ENCODE results near the gene NIN.
"Not testable (repeated sequence)": the region's sequence is repeated elsewhere in the genome, so short reads cannot be mapped to it uniquely, and the experiment has no call there.

NIN gene

DNA sequence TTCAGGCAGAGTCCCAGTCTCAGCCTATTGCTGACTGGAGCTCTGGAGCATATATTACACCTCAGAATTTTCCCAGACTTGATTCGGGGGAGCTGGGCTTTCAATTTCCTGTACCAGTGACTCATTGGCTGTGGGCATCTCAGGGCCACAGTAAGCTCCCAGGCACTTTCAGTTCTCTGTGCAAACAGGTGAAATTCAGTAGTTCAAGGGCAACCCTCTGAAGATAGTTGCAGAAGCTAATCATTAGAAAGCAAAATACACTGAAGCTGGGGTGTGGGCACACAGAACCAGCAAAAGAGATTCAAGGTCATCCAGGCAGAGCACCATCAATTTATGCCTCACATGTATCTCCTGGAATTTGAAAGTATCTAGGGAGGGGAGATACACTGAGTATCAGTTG is 8.1 kb upstream of the NIN start:
- peak; percentile 38 for DNase-seq

- no peak for DNase-seq
Observed at GRCh38 chr14:50837850-50838470, 7.0 kb upstream of the NIN start.

GRCh38 chr14:50837271-50837670 is 6.3 kb upstream of the NIN start:
- no peak for DNase-seq

GRCh38 chr14:50836515-50836914 is 5.6 kb upstream of the NIN start:
- DNase-seq, result peak; percentile 20

GRCh38 chr14:50835280-50835679 is 4.3 kb upstream of the NIN start:
- DNase-seq, result peak; percentile 27

- DNase-seq, result no peak
Observed at GRCh38 chr14:50834802-50835276, 3.9 kb upstream of the NIN start.

DNA sequence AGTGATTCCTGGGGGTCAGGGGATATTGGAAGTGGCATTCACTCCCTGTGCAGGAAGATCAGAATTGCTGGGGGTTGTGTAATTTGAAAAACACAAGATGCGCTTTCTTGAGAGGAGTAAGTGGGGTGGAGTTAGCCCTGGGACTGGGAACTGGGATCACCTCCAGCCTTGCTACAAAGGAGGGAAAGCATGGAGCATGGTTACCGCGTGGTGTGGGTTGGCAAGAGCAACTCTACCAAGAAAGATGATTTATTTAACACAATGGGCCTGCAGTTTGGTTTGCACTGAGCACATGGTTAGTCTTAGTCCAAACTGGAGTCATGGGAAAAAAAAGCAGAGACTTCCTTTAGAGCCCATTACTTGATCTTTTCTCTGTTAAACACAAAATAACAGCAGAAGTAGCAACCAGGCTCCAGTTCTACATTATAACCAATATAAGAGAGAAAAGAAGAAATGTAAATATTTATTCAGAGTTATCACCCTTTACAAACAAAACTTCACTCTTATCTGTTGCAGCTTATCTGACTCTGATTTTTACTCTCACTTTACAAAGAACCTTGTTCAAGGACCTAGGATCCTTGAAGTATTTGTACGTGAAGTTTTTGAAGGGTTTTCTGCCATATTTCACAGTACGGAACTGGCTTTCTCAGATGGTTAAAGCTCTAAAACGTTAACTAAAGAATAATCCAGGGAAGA is 2.1 kb upstream of the NIN start:
- DNase-seq, result no peak

GRCh38 chr14:50831726-50832168 is 785 bp upstream of the NIN start:
- no peak for DNase-seq

DNA sequence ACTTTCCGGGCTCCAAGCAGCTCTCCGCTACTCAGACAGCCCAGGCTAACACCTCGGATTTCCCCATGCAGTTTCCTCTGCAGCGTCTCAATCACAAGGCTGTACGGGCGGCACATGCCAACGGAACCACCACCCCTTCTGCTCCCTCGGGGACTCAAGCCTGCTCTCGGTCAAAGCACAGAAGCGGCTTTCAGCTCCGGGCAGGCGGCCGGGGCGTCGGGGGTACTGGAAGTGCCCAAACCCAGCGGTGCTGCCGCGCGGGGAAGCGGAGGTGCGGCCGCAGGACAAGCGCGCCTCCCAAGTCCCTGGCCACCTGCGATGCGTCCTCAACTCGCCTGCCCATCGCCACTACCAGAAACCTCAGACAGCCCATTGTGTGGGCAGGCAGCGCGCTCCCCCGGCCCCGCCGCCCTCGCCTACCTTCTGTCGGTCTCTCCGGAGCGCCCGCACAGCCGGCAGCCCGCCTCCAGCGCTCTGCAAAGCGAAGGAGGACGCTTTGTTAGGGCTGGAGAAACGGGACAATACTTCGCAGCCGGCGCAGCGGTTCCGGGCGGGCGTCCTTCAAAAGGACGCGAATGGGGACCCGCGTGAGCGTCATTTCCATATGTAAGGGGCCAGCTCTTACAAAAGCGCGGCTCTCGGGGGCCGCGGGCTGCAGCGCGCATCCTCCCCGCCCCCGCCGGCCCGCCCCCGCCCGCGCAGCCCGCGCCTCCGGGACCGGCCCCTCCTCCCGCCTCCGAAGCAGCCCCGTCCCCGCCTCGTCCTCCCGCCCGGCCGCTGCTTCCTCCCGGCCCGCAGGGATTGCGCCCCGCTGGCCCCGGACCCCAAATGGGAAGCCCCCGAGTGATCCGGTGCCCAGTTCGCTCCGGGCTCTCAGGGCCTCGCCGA is 674 bp downstream of the NIN start:
- peak; percentile 47 for DNase-seq

- no peak for DNase-seq
Observed at GRCh38 chr14:50829489-50830043, 1.4 kb downstream of the NIN start.

GRCh38 chr14:50828721-50829488 is 2.1 kb downstream of the NIN start:
- no peak for DNase-seq

DNA sequence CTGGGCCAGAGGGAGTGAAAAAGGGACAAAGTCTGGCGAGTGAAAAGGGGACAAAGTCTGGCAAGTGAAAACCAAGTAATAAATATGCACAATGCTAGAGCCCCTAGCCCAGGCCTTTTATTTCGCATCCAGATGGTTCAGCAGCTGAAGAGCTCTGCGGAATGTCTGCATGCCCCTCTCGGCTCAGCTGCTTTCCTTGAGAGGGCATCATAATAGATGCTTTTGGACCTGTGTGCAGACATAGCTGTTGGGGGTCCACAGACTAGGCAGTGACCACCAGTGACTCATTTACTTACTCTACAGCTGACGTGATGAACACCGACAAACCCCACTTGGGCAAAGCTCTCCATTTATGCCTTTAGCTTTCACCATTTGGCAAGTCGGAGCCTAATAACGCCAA is 4.3 kb downstream of the NIN start:
- DNase-seq, result no peak

GRCh38 chr14:50825307-50825706 is 5.7 kb downstream of the NIN start:
- DNase-seq, result no peak

GRCh38 chr14:50823762-50824636 is 7.0 kb downstream of the NIN start:
- peak; percentile 46 for DNase-seq

DNA sequence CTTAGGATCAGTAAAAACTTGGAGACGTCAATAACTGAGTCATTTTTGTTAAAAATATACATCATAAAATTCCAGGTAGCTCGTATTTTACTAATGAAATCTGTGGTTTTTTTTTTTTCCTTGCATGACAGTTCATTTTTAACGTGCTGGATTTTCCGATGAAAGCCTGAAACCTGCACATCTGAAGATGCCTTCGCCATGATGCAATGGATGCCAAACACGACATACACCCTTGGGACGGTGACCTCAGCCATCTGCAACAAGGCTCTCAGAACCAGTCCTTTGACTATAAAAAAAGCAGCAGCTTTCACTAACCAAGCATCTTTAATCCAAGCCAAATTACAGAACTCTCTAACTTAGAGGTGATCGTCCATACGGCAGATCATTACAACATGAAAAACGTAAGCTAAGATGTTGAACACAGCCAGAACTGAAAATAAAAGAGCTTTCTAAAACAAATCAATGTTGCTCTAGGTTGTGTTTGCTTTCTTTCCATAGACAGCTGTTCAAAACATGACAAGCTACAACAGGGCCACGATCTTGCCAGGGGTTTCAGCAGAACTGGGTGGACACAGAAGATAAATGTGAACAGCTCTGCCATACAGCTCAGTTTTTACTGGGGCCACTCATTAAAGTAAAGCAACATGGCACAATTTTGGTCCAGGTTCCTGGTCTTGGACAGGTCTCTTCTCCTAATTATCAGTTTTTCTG is 7.8 kb downstream of the NIN start:
- DNase-seq, result no peak

- DNase-seq, result peak; percentile 26
Observed at GRCh38 chr14:50822501-50823042, 8.4 kb downstream of the NIN start.

DNA sequence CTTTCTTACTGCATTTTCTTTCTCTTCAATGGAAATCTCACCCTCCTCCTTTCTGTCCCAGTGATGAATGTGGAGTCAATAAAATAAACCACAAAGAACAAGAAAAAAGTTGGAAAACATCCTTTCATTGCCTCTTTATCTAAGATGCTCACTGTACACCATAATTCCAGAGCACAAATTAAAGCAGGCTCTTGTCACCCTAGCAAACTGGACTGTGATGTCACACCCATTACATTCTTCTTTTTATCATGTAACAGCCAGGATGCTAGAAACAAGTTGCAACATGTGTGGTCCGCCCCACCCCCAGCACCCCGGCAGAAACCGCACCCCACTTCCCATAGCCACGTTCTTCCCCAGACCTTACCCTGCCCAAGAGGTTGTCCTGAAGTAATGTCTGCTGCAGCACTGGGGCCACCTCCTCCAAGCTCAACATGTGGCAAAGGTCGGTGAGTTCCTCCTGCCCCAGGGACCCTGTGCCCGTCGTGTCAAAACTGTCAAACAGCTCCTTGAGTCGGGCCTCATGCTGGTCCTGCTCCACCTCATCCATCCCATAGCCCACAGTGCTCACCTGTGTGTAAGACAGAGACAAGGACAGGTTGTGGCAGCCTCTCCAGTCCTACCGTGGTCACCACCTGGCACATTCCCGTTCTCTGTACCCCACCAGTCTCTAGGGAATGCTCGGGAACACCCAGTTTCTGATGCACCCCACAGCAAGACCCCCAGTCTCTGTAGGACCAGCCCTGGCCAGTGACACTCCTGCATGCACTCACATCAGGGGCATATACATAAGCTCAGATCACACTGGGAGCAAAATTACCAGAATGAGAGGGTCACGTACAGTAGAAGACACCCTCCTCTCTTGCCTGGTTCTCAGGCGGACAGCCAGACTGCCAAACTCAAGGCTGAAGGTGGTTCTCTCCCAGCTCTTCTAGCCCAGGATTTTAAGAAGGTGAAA is 9.2 kb downstream of the NIN start:
- DNase-seq, result no peak

- DNase-seq, result no peak
Observed at GRCh38 chr14:50820786-50821509, 10.0 kb downstream of the NIN start.

DNA sequence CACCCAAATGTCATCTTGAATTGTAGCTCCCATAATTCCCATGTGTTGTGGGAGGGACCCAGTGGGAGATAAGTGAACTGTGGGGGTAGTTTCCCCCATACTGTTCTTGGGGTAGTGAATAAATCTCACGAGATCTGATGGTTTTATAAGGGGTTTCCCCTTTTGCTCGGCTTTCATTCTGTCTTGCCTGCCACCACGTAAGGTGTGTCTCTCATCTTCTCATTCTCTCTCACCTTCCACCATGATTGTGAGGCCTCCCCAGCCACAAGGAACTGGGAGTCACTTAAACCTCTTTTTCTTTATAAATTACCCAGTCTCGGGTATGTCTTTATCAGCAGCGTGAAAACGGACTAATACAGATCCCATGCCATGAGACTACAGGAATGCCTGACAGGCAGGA is 11.7 kb downstream of the NIN start:
- not testable (repeated sequence) for DNase-seq
